ENCODE data around the gene ZBTB16.

The ZBTB16 gene

DNA sequence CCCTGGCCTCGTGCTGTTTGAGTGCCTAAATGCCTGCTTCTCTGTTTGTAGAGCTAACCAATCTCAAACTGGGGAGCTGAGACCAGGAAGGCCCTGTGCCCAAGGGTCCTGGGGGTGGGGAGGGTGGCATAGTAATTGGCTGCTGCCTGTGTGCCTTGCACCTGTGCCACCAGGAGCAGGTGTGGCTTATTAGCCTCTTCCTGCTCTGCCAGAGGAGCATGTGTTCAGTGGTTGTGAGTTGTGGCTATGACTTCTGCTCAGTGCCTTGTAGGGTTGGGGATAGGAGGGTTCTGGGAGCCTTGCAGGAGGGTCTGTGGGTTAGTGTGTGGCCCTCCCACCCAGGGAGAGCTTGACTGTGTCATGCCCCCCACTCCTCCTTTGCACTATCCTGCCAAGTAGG is 109.2 kb downstream of the ZBTB16 start:
- no peak for DNase-seq (ENCODE audit: low read depth)

- DNase-seq (ENCODE audit: low read depth), result no peak
Observed at GRCh38 chr11:114169321-114169749, 109.8 kb downstream of the ZBTB16 start.

- DNase-seq (ENCODE audit: low read depth), result no peak
Observed at GRCh38 chr11:114169821-114170220, 110.3 kb downstream of the ZBTB16 start.

DNA sequence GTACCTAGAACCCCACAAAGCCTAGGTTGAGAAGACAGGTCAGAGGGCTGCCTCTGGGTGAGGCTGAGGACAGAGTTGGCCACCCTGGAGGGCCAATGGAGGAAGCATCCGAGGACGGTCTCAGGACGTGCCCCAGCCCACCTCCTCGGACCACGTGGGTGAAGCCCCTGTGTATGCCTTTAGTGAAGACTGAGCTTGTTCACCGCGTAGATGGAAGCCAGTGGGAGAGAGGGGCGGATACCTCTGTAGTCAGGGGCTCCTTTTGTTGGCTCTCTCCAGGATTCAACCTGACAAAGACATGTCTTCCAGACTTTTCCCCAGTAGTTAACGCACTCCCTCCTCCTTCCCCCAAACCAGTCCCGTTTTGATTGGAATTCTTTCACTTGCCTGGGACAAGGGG is 110.7 kb downstream of the ZBTB16 start:
- no peak for DNase-seq (ENCODE audit: low read depth)

DNA sequence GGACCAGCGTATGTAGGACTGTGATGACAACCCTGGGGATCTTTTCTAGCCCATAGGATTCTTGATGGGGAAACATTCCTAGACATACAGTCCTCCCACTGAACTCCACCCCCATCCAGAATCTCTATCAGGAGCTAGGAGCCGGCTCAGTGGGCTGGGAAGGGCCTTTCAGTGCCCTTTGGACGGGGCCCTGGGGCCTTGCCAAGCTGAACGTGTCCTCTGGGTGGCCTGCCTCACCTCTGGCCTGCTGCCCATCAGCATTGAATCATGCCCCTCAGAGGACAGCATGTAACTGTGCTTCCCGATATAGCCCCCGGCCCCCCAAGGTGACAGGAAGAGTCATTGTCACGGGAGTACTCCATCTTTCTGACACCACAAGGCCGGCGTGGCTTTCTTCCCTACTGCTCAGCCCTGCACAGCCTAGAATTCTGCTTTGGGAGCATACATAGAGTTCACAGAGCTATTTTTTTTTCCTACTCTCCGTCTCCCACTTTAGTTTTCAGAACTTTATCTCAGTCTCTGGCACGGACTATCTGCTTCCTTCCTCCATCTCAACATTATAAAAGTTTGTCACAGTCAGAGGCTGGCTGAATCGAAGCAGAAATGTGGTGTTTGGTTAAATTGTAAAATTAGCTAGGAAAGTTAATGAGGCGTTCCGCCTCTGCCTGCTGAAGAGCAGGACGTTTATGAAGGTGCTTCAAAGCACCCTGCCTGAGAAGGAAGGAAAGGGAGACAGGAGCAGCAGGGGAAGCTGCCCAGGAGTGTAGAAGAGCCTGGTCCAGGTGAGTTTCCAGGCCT is 111.9 kb downstream of the ZBTB16 start:
- DNase-seq (ENCODE audit: low read depth), result no peak

GRCh38 chr11:114172055-114172861 is 112.7 kb downstream of the ZBTB16 start:
- DNase-seq (ENCODE audit: low read depth), result no peak

DNA sequence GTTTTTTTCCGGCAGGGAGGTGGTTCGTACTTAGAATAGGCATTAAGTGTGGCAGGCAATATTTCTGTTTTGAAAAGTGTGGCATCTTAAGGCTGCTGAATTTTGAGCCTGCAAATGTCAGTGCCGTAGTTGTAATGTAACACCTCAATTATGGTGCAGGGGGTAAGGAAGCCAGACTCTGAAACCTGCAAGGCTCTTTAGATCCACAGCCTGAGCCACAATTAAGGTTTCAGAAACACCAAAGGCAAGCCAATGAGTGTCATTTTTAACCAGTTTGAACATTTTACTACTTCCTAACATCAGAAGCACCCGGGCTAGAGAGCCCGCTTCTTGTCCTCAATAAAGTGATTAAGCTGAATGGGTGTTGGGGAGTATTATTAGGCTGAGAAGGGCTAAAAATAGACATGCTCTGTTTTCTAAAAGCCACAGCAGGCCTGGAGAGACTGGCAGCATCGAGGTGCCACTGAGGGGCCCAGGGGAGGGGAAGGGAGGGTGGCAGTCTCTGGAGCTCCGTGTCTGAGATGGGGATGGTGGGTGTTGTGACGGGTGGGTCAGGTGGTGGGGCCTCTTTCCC is 113.4 kb downstream of the ZBTB16 start:
- no peak for DNase-seq (ENCODE audit: low read depth)

DNA sequence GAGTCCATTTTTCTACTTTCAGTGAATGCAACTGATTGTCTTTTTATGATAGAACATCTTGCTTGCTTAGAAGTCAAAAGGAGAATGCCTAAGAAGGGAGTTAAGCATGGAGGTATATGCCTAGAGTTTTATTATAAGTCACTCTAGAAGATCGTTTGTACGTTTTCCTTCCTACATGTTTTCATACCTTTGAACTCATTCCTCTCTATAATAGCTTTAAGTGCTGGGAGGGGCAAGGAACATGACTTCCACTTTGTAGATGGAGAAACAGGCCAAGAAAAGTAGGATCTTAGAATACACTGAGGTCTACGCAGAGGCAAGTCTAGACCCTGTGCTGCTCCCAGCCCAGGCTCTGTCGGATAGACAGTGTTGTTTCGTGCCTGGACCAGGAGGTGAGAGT is 114.3 kb downstream of the ZBTB16 start:
- no peak for DNase-seq (ENCODE audit: low read depth)

GRCh38 chr11:114174712-114175495 is 115.4 kb downstream of the ZBTB16 start:
- no peak for DNase-seq (ENCODE audit: low read depth)

DNA sequence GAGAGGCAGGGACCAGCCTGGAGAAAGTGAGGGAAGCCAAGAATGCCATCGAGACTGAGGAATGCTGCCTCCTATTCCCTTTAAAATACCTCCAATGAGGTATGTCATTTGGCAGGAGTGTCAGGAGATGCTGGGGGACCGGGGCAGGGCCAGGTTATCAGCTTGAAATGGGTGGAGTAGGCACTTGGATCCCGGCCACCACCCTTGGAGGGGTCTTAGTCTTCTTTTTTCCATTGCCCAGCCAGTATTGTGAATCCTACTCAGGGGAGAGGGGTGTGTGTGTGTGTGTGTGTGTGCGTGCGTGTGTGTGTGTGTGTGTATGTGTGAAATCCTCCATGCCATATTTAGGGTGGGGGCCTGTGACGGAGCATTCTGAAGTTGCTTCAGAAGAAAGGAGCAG is 116.2 kb downstream of the ZBTB16 start:
- DNase-seq (ENCODE audit: low read depth), result no peak

- DNase-seq (ENCODE audit: low read depth), result no peak
Observed at GRCh38 chr11:114176321-114176720, 116.8 kb downstream of the ZBTB16 start.

DNA sequence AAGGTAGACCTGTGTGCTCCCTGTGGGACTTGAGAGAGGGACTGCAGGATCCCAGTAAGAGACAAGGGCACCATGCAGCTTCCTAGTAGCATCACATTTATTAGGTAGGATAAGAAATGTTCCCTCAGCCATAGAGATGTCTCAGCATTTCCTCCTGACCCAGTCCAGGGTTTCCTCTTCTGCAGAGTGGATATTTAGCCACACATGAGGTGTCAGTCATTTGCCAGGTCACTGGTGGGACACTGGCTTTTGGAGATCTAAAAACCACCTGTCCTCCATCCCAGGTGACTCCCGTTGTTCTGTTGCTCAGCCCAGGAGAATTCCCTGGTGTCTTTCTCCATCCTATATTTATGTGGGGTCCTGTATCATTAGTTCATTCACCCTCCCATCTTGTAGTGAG is 119.1 kb downstream of the ZBTB16 start:
- no peak for DNase-seq (ENCODE audit: low read depth)

DNA sequence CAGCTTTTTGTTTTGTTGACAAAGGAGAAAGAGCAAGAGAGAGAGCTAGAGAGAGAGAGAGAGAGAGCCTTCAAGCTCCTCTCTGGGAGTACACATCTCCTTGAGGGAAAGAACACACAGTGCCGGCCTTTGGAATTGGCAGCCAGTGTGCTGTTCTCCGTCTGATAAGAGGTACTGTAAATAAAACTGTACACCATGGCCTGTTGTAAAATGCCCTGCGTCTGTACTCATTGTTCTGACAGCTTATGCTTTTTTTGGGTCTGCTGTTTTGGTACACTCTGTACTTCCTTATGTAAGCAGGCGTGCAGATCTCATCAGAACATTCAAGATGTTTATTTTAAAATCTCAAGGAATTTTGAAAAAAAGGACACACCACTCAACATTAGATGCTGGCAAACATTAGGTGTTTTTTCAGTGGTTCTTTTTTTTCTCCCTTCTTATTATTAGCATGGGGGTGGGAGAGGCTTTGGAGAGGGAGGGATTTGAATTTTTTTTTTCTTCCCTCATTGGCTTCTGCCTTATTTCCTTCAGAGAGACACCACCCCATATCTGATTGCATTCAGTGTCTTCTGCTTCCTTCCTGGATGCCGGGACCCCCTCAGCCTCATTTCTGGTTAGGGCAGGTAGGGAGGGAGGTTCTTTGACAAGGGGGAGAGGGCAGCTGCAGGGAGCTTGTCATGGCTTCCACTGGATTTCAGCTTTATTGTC is 119.9 kb downstream of the ZBTB16 start:
- no peak for DNase-seq (ENCODE audit: low read depth)

GRCh38 chr11:114180301-114181055 is 121.0 kb downstream of the ZBTB16 start:
- DNase-seq (ENCODE audit: low read depth), result no peak

DNA sequence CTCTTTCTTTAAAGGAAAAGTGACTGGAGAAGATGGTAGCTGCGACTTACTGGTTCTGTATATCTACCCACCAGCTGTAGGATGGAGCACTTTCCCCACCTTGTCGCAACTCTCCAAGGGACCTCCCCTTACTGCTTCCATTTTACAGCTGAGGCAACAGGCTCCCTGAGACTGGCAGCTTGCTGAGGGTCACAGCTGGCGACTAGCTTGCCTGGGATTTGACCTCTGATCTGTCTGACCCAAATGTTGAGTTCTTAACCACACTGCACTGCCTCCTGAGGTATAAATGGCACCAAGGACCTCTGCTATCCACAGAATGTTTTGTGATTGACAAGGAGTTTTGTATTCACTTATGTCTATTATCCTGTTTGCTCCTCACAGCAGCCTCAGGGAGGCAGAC is 121.7 kb downstream of the ZBTB16 start:
- no peak for DNase-seq (ENCODE audit: low read depth)

DNA sequence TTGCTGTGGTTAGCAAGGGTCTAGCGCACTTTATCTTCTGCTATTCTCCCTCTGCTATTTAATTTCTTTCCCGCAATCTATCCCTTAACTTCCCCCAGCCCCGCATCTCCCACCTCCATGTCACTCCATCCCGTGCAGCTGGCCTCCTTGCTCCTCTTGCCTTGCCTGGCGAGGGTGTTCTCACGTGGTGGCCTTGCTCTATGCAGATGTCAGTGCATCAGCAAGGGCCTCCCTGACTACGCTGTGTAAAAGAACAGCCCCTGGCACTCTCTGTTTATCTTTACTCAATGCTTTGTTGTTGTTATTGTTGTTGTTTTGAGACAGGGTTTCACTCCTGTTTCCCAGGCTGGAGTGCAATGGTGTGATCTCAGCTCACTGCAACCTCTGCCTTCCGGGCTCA is 122.2 kb downstream of the ZBTB16 start:
- DNase-seq (ENCODE audit: low read depth), result no peak

DNA sequence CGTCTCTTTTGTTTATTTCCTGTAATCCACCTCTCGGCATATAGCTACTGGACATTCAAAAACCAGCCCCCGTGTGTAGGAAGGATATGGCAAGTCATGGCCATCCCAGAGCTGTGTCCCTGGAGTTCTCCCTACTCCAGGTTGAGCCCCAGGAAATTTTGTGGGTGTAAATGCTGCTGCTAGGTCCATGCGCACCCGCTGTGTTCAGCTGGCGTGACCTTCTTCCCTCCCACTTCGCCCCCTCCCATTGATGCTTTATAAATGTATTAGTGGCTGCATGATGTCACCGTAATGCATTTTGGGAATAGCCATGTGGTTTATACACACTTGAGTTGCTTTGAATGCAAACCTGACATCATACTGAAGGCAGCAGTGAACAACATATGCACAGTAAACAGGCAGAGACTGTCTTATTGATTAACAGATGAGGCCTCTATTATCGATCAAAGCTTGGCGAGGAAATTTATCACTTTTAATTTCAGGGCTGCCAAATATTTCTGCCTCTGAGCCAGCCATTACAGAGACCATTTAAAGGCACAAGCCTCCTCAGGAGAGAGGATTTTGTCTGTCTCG is 123.0 kb downstream of the ZBTB16 start:
- no peak for DNase-seq (ENCODE audit: low read depth)

- DNase-seq (ENCODE audit: low read depth), result peak; percentile 30
Observed at GRCh38 chr11:114183044-114183511, 123.6 kb downstream of the ZBTB16 start.

GRCh38 chr11:114185436-114185835 is 125.9 kb downstream of the ZBTB16 start:
- no peak for DNase-seq (ENCODE audit: low read depth)

DNA sequence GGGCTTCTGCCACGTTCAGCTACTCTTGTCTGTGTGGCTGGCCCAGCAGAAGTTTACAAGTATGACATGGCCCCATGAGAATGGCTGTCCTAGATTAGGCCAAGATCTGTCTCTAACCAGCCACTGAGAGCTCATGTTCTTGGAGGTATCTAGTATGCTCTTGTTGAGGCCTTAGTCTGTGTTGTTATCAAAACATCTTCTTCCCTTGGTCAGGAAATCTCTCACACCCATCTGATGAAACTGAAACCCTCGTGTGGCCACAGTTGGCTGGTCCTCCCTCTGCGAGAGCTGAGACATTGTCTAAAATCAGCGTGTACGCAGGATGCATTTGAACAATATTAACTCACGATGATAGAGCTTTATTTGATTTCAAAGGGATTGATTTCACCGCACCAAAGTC is 127.7 kb downstream of the ZBTB16 start:
- DNase-seq (ENCODE audit: low read depth), result no peak

All from stimulated activated CD4-positive, alpha-beta T cell treated with anti-CD3 and anti-CD28 coated beads, Interleukin-2, amount 100 ng/mL, for 4 hours (primary cell).